ENCODE measurements around the gene CLSTN2.

CLSTN2 gene

DNA sequence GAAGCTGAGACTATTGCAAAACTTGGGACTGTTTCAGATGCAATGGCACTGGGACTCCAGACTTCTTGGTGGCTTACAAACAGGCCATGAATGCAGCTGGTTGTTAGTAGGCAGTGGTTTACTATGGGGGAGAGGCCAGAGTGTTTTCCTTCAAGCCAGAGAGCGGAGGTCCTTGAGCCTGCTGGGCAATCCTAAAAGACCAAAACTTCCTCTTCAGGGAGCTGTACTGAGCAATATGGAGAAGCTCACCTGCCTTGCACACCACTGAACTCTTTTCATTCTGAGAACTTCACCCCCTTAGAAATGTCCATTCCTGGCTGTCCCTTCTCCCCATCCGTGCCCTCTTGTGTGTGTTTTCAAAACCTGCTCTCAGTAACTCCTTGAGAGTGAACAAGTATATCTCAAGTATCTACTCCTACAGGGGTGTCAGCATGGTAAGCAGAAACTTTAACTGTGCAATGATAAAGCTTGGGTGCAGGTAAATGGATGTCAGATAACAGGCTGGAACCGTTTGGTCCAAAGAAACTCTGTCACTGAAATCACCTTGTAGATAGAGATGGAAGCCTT lies 213.9 kb downstream of the CLSTN2 start:
- DNase-seq (ENCODE audit: low read depth in 2 of 2), result no peak

- no peak for DNase-seq (ENCODE audit: low read depth in 2 of 2)
Measured at GRCh38 chr3:140151321-140151720, 216.3 kb downstream of the CLSTN2 start.

DNA sequence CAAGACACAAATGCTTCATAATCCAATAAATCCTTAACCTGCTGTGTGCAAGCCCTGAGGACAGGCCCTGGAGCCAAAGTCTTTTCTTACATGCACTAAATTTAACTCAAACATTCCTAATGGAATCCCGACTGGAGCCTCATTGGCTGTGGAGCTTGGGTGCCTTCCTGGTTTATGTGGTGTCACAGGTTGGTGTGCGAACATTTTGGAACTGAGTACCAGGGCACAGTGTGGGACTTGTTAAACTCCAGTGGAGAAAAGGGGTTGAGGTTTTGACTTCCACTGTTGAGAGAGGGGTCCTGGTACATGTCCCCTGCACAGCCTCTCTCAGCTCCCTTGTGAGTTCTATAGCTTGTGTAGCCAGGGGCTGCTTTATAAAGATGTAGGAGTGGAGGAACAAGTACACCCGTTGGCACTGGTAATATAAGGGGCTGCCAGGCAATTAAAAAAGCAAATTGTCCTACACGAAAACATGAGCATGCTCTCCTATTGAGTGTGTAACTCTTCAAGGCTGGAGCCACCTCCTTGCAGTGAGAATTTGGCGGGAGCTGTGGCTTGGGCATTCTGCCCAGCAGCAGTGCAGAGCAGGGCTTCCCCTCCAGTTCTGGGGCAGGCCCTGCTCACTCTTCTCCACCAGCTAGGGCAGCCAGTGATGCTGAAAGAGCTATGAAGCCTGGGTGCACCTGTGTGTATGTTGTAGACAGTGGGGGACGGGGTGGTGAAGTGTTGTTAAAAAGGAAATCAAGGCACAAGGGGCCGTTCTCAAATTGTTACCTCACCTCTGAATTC lies 218.1 kb downstream of the CLSTN2 start:
- DNase-seq (ENCODE audit: low read depth in 2 of 2), result no peak

- no peak for DNase-seq (ENCODE audit: low read depth in 2 of 2)
Measured at GRCh38 chr3:140153736-140154135, 218.8 kb downstream of the CLSTN2 start.

DNA sequence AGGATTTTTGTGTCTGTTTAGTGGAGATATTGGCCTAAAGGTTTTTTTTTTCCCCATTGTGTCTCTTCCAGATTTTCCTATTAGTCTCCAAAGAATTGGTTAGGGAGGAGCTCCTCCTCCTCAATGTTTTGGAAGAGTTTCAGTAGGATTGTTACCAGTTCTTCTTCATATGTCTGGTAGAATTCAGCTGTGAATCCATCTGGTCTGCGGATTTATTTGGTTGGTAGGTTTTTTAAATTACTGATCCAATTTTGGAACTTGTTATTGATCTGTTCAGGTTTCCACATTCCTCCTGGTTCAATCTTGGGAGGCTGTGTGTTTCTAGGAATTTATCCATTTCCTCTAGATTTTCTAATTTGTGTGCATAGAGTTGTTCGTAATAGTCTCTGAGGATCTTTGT lies 222.2 kb downstream of the CLSTN2 start:
- DNase-seq (ENCODE audit: low read depth in 2 of 2), result no peak

DNA sequence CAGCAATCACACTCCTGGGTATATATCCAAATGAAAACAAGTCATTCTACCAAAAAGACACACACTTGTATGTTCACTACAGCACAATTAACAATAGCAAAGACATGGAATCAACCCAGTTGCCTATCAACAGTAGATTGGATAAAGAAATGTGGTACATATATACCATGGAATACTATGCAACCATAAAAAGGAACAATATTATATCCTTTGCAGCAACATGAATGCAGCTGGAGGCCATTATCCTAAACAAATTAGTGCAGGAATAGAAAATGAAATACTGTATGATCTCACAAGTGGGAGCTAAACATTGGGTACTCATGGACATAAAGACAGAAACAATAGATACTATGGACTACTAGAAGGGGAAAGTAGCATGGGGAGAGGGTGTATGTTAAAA lies 224.7 kb downstream of the CLSTN2 start:
- DNase-seq (ENCODE audit: low read depth in 2 of 2), result no peak

DNA sequence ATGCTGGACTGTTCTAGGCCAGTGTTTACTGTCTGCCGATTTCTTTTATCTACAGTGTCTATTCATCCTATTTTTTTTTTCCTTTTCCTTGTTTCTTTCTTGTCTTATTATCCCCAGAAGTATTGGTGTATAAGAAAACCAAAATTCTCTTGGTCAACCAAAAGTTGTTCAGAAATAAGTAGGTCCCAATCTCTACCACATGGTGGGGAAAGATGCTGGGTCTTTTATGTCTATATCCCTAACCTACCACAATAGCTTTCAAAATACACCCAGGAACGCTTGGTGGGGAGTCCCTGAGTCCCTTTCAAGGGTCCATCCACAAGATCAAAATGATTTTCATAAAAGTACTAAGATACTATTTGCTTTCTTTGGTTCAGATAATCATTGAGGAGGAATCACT lies 225.6 kb downstream of the CLSTN2 start:
- DNase-seq (ENCODE audit: low read depth in 2 of 2), result no peak

DNA sequence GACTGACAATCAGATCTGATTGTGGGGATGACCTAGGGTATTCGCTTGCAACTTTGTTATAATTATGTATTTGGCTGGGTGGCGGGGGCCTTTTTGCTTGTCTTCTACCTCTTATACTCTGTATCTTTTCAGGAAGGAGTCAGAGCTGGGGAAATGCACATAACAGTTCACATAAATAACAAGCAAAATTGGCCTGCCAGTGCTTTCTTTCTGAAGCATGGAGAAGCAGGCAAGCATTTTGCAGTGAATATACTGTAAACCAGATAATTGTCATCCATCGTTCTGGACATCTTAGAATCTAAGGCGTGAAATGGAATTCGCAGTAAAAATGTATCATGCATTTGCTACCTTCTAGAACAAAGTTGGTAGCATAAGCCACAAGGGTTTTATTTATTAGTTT lies 227.6 kb downstream of the CLSTN2 start:
- no peak for DNase-seq (ENCODE audit: low read depth in 2 of 2)

GRCh38 chr3:140163159-140163763 lies 228.3 kb downstream of the CLSTN2 start:
- DNase-seq (ENCODE audit: low read depth in 2 of 2), result no peak

- no peak for DNase-seq (ENCODE audit: low read depth in 2 of 2)
Measured at GRCh38 chr3:140164156-140164555, 229.2 kb downstream of the CLSTN2 start.

DNA sequence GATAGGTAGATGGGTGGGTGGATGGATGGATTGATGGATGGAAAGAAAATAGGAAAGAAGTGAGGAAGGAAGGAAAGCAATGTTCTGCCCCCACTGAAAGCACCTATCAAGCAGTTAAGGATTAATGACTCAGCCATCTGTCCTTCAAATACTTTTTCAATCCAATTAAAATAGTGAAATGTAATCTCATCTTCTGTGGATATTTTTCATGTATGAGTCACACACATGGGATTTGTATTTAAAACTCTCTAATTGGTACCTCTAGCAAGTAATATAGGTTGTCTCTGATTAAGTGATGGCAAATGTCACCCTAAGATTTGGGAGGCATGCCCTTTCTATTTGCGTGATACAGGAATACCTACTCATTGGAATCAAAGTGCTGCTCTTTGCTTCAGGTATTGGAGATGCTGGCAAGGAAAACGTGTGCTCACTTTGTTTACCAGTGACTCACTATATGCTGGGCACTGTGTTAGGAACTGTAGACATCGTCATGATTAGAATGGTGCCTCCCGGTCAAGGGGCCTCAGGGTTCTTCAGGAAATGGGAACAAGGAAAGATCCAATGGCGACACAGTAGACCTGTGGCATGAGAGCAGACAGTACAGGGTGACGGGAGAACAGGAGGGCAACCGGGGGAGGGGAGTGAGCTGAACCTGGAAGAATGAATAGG lies 230.1 kb downstream of the CLSTN2 start:
- DNase-seq (ENCODE audit: low read depth in 2 of 2), result no peak

DNA sequence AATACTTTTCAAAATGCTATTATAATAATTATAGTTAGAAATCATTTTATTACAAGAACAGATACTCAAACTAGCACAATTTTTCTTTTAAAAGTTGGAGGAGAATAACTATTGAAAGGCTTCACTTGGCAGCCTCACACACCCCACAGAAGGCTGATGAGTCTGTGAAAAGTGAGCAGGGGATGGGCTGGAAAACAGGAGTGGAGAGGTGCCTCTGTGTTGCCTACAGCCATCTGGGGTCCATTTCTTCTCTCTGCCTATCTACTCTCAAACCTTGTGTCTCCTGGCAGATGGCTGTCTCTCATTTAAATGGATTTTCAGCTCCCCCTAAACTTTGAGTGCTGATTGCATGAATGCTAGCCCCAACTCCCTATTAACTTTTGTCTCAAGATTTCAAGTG lies 230.8 kb downstream of the CLSTN2 start:
- no peak for DNase-seq (ENCODE audit: low read depth in 2 of 2)

GRCh38 chr3:140166861-140167599 lies 232.0 kb downstream of the CLSTN2 start:
- DNase-seq (ENCODE audit: low read depth in 2 of 2), result no peak

DNA sequence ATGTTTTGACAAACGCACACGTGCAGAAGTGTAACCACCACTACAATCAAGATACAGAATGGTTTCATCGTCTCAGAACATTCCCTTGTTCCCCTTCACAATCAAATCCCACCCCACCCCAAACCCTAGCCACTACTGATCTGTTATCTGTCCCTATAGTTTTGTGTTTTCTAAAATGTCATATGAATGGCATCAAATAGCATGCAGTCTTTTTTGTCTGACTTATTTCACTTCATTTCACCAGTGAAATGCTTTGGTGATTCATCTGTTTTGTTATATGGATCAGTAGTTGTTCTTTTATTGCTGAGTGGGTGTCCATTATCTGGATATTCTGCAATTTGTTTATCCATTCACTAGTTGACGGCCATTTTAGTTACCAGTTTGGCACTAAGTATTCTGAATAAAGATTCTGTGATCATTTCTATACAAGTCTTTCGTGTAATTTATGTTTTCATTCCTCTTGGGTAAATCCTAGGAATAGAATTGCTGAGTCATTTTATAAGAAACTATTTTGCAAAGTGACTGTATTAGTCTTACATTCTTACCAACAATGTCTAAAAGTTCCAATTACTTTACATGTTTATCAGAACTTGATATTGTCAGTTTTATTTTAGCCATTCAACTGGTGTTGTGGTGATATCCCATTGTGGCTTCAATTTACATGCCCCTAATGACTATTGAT lies 232.8 kb downstream of the CLSTN2 start:
- no peak for DNase-seq (ENCODE audit: low read depth in 2 of 2)

DNA sequence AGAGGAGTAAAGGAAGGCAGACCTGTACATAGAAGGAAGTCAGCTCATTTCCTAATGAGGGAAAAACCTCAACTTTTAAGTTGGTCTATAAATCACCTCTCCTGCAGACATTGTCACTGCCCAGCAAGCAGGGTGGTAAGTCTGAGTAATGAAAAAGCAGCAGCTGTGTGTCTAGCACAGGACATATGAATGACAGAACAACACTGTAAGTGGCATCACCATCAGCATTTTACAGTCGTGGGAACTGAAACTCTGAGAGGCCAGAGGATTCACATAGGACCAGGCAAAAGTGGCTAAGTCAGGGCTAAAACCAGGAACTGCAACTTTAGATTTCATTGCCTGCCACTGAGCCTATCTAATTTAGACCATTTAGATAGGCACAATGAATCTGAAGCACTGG lies 235.6 kb downstream of the CLSTN2 start:
- no peak for DNase-seq (ENCODE audit: low read depth in 2 of 2)

DNA sequence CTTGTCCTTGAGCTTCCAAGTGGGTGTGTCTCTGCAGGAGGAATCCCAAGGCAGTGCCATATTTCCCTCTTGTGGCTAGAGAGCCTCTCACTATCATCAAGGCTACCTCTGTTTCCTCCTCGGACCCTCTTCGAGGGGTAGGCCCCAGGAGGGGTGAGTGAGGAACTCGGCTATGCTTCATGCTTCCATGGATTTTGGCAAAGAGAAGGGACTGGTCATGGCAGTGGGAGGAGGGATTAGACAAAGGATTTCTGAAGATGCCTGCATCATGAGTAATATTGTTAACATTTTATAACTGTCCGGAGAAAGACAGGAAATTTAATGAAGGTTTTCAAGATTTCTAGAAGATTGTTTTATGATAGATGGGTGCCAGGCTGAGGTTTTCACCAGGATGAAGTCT lies 241.5 kb downstream of the CLSTN2 start:
- DNase-seq (ENCODE audit: low read depth in 2 of 2), result no peak

GRCh38 chr3:140177943-140178342 lies 243.0 kb downstream of the CLSTN2 start:
- no peak for DNase-seq (ENCODE audit: low read depth in 2 of 2)

DNA sequence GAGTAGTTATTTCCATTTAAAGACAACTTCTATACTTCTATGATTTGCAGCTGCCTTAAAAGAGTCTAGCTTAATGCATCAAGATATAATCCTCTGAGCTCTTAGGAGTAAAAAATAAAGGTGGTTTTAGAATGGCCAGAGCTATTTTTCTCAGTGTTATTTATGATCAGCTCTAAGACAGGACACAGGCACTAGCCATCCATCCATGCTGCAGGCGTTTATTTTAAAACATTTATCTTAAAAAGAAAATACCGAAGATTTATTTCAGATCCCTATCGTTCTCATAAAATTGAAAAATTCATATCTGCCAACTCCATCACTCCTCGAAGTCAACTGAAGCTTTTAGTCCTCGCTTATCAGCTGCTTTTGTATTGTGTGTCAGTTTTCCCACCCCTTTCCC lies 243.5 kb downstream of the CLSTN2 start:
- DNase-seq (ENCODE audit: low read depth in 2 of 2), result no peak

DNA sequence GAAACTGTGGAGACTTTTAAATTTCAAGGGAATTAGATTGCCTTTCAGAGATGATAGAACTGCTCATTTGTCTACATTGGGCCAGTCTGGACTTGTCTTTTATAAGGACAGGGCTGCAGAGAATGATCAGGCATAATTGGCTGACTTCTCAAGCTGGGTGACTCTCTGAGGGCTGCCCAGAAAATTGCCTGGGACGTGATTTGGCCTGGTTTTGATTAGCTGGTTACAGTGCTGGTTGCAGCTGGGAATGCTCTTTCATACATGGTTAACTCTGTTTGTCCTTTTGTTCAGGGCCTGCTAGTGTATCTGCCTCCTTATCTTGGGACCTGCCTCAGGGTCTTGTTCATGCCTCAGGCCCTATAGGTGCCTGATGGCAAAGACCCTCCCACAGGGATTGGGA lies 245.6 kb downstream of the CLSTN2 start:
- DNase-seq (ENCODE audit: low read depth in 2 of 2), result no peak

GRCh38 chr3:140185375-140185774 lies 250.4 kb downstream of the CLSTN2 start:
- no peak for DNase-seq (ENCODE audit: low read depth in 2 of 2)

DNA sequence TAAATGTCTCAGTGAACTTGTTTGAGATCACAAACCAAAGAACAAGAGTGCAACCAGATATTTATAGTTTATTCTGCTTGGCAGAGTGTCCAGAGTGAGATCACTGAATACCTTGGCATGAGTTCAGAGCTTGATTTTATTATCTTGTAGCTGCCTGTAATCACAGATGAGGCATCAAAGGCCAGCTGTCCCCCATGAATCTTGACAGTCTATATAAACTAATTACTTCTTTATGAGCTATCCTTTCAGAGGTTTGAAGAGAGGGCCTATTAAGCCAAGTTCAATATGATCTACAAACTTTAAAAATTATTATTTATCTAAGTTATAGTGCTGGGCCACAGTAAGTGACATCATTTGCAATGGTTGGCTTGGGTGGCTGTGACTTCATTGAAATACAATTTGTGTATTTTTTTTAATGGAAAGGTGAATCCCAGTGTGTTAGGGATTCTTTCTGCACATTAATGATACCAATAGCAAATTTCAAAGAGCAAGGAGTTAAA lies 251.5 kb downstream of the CLSTN2 start:
- DNase-seq (ENCODE audit: low read depth in 2 of 2), result no peak

Measured in stimulated activated CD4-positive, alpha-beta T cell treated with anti-CD3 and anti-CD28 coated beads, Interleukin-15, amount 100 ng/mL, for 48 hours (primary cell).